HG02571 (cell line): ENCODE measurements around the gene ZNF512.
"Not testable (repeated sequence)": the region's sequence is repeated elsewhere in the genome, so short reads cannot be mapped to it uniquely, and the experiment has no call there.

Experiments
- ATAC-seq: cut with Tn5 transposase; IDR thresholded peaks from one replicate; pipeline ENCODE4 v1.9.1; 2021; ENCODE audit warnings: mild to moderate bottlenecking, moderate library complexity; ENCODE audit not compliant: unreplicated experiment

ZNF512 gene

DNA sequence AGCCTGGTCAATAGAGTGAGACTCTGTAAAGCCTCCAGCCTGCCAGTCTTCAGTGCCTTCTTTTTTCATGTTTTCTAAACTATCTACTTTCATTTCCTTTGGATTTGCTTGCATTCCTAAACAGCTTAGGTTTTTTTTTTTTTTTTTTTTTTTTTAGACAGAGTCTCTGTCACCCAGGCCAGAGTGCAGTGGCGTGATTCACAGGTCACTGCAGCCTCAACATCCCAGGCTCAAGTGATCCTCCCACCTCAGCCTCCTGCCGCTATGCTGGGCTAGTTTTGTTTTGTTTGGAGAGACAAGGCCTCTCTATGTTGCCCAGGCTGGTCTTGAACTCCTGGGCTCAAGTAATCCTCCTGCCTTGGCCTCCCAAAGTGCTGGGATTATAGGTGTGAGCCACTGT lies 47.4 kb downstream of the ZNF512 start:
- ATAC-seq = not testable (repeated sequence)

- ATAC-seq = no peak
Observed at GRCh38 chr2:27634291-27634690, 51.4 kb downstream of the ZNF512 start.

DNA sequence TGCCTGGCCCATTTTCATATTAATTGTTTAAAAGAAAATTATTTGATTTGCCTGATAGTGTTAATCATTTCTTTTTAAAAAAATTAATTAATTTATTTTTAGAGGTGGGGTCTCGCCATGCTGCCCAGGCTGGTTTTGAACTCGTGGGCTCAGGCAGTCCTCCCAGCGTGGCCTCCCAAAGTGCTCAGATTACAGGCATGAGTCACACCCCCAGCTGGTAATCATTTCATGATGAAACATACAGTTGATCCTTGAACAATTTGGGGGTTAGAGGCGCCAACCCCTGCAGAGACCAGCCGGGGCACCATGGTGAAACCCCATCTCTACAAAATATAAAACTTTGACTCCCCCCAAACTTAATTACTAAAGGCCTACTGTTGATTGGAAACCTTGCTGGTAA lies 53.9 kb downstream of the ZNF512 start:
- ATAC-seq = no peak

GRCh38 chr2:27638037-27638637 lies 55.3 kb downstream of the ZNF512 start:
- no peak for ATAC-seq

DNA sequence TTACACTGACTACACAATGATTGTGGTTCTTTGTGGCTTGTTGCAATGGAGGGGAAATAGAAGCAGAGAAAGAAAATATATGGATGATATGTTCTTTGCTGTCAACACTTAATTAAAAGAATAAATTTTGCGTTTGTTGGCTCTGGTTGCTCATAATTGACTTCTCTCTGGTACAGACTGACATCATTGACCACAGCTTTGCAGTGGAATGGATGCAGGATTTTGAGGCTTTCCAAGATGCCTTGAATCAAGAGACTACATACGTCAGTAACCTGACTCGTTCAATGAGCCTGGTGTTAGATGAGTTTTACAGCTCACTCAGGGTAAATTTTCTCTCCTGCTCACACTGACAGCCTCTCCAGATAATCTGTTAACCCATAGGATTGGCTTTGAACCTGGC lies 55.9 kb downstream of the ZNF512 start:
- ATAC-seq = no peak

DNA sequence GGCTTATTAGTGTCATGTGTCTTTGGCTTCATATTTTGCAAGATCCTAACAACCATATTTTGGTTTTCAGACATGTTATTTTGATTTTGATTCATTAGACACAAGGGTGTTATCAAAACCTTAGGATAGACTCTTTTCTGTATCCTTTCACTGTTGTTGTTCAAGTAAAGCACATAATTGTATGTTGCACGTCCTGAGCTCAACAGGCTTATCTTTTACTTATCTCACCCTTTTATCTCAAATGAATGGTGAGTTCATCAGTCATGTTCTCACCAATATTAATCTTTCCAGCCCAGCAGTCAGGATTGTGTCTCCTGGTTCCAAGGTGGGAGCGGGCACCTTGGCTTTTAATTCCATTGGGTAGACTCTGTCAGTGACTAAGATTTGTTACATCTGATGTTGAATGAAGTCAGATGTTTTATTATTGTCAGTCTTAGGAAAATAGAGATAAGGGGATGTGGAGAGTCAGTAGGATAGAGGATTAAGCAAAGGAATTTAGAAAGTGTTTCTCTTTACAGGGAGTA lies 57.9 kb downstream of the ZNF512 start:
- ATAC-seq = no peak

- ATAC-seq = no peak
Observed at GRCh38 chr2:27645197-27645596, 62.4 kb downstream of the ZNF512 start.

DNA sequence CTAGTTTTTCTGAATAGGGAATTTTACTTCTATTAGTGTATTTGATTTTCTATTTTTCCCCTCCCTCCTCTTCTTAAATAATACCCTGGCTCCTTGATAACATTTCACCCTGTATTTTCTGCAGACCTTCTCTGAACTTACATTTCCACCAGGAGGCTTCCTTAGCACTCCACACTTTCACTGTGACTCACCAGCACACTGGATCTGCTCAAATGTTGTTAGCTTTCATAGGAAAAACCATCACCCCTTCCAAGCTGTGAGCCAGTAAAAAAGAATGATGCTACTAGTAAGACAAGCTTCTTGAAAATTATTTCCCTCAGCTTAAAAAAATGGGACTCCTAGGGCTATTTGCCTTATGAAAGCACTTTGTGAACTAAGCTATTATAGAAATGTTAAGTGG lies 64.4 kb downstream of the ZNF512 start:
- no peak for ATAC-seq

GRCh38 chr2:27647737-27648136 lies 64.9 kb downstream of the ZNF512 start:
- ATAC-seq = no peak

GRCh38 chr2:27651056-27651455 lies 68.2 kb downstream of the ZNF512 start:
- no peak for ATAC-seq

DNA sequence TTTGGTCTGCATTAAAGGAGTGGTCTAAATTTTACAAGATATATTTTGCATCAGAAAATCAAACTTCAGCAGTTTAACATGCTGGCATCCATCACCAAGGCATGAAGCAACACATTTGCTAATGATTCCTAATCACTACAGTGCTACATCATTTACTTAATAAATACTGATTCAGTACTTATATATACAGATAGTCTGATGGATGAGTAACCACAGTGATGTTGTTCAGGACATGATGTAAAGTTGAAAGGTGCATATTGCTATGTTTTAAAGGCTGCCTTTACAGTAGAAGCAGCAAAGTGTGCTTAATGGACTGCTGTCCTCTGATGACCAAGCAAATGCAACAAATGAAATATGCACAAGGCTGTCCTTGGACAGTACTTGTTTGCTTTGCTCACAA lies 69.5 kb downstream of the ZNF512 start:
- no peak for ATAC-seq

- ATAC-seq = no peak
Observed at GRCh38 chr2:27652790-27653189, 69.9 kb downstream of the ZNF512 start.

GRCh38 chr2:27653397-27653796 lies 70.6 kb downstream of the ZNF512 start:
- ATAC-seq = no peak

DNA sequence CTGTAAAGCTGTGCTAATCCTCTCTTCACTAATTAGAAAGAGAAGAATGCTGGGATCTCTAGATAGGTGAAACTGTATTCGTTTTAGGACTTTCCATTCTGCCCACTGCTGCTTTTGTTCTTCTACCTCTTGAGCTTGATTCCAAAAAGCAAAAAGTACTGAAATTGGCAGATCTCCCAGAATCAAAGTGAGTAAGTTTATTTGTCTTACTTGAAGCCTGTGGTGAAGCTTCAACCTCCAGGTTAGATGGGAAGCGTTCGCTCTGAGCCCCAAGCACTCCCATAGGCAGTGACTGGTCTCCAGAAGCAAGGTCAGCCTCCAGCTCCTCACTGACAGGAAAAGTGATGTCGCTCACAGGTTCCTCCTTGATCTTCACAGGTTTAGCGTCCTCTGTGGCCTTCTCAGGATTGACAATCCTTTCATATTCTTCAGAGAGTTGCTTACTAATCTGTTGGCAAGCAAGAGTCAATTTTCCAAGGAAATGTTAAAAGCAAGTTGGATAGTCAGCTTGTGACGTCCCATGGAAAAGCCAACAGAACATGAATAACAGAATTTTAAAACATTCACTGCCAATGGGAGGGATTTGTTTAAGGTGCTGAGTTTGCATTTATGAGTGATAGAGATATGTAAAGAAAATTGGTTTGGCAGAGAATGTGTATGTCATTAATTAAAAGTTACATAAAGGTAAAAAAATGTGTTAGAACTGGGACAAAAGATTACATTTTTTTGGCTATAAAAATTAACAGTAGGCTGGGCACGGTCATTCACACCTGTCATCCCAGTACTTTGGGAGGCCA lies 72.5 kb downstream of the ZNF512 start:
- no peak for ATAC-seq

DNA sequence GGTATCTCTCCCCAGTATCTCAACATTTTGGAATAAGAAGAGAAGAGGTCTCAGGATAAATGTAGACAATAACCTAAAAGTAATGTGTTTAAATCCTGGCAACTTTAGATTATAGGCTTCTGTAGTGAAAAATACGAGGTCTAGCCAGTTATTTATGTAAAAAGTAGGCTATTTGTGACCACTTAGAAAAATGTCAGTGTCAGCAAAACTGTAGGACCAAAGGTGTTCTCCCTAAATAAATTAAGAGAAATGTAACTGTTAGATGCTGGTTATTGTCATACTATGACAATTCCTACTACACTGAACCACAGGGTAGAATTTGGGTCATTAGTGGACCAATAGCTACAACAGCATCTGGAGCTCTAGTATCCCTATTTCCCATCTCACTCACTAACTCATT lies 78.5 kb downstream of the ZNF512 start:
- ATAC-seq = no peak

- peak; percentile 78 for ATAC-seq
Observed at GRCh38 chr2:27663285-27664153, 80.7 kb downstream of the ZNF512 start, which contains the start of the genes SLC4A1AP and SUPT7L. Gene SLC4A1AP (plus strand): TSS chr2:27663889. CDS start chr2:27663915, 26 bp downstream. Gene SUPT7L (minus strand): TSS chr2:27663614. CDS start chr2:27662192, 1,422 bp downstream.

GRCh38 chr2:27664154-27664574 lies 81.3 kb downstream of the ZNF512 start:
- ATAC-seq = peak; percentile 28

DNA sequence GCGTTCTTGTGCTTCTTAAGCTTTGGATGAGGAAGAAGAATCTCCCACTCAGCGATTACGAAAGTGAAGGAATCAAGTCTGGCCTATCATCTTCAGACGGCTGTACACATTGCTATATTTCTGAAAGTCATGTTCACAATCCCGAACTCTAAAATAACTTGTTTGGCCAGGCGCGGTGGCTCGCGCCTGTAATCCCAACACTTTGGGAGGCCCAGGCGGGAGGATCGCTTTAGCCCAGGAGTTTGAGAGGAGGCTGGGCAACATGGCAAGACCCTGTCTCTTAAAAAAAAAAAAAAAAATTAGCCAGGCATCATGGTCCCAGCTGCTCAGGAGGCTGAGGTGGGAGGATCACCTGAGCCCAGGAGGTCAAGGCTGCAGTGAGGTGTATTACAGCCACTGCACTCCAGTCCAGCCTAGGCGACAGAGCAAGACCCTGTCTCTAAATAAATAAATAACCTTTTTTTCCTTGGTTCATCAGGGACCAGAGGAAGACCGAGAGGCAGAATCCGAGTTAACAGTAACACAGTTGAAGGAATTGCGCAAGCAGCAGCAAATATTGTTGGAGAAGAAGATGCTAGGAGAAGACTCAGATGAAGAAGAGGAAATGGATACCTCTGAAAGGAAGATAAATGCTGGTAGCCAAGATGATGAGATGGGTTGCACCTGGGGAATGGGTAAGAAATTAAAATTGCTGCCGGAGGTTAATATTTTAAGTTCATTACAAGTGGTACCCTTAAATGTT lies 82.0 kb downstream of the ZNF512 start:
- ATAC-seq = no peak

- ATAC-seq = no peak
Observed at GRCh38 chr2:27667446-27667845, 84.6 kb downstream of the ZNF512 start.

DNA sequence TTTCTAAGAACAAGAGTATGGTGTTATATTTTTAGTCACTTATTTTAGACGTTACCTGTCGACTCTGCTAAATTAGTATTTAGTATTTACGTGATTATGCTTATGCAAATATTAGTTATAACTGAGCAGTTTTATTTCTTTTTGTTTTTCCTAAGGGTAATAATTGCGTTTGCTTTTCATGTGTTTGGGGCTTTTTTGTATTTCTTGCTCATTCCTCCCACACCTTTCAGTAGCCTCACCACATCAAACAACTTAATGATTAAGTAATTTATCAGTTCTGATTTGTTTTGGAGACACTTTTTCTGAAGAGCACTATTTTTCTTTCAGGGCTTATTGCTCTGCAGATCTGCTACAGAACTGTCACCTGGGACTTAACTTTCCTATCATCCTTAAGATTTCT lies 88.4 kb downstream of the ZNF512 start:
- no peak for ATAC-seq
